Nephron progenitor cell (in vitro differentiated cells): Measurements from ENCODE around the gene ZNF135.

Experiments
- DNase-seq: peaks from one replicate; pipeline ENCODE4 v3.0.0; 2021
- H3K27ac Mint-ChIP-seq: 2 replicates; pipeline ENCODE4 v1.8.0; 2021; ENCODE audit warnings: mild to moderate bottlenecking, moderate library complexity, mixed read lengths
- H3K27me3 Mint-ChIP-seq: 2 replicates; pipeline ENCODE4 v1.8.0; 2021; ENCODE audit warnings: mild to moderate bottlenecking, low read depth, mixed read lengths; ENCODE audit not compliant: poor library complexity
- H3K36me3 Mint-ChIP-seq: 2 replicates; pipeline ENCODE4 v1.8.0; 2021; ENCODE audit warnings: low read depth, mixed read lengths
- H3K4me1 Mint-ChIP-seq: 2 replicates; pipeline ENCODE4 v1.8.0; 2021; ENCODE audit warnings: mixed read lengths
- H3K4me3 Mint-ChIP-seq: 2 replicates; pipeline ENCODE4 v1.8.0; 2021; ENCODE audit warnings: mild to moderate bottlenecking, moderate library complexity, mixed read lengths
- H3K9me3 Mint-ChIP-seq: 2 replicates; pipeline ENCODE4 v1.8.0; 2021; ENCODE audit warnings: mild to moderate bottlenecking, moderate library complexity, mixed read lengths
- TF ChIP-seq, protein P1 (sequence below): fragments of 200-600 bp; sonication (generic); IDR thresholded peaks from 2 replicates; pipeline ENCODE4 v1.5.0; 2021; ENCODE audit warnings: antibody characterized with exemption

The ZNF135 gene

DNA sequence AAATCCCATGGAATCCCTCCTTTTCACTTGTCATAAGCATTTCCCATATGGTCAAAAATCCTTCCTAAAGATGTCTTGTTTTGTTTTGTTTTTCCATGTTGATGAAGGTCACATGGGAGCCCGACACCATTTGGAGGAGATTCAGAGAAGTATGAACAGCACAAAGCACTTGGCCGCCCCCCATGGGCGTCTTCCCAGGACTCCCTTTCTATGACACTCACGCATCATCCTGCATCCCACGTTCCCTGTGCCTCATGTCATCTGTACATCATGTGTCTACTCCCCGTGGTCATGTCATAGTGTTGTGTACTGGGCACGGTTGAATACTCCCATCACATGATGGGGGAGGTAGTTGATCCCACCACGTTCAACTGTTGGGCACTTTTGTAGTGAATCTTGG lies 23.2 kb upstream of the ZNF135 start:
- Mint-ChIP-seq H3K4me3 (peak overlapping the region; percentile 32), H3K36me3 (peaks cover 29% of the 10 kb centered on the region), H3K27ac (no peak overlapping the region), H3K9me3 (peaks cover 72% of the 10 kb centered on the region), H3K27me3 (peaks cover 4% of the 10 kb centered on the region), H3K4me1 (peaks cover 16% of the 10 kb centered on the region)
- DNase-seq = no peak
- TF ChIP-seq, protein P1, sequence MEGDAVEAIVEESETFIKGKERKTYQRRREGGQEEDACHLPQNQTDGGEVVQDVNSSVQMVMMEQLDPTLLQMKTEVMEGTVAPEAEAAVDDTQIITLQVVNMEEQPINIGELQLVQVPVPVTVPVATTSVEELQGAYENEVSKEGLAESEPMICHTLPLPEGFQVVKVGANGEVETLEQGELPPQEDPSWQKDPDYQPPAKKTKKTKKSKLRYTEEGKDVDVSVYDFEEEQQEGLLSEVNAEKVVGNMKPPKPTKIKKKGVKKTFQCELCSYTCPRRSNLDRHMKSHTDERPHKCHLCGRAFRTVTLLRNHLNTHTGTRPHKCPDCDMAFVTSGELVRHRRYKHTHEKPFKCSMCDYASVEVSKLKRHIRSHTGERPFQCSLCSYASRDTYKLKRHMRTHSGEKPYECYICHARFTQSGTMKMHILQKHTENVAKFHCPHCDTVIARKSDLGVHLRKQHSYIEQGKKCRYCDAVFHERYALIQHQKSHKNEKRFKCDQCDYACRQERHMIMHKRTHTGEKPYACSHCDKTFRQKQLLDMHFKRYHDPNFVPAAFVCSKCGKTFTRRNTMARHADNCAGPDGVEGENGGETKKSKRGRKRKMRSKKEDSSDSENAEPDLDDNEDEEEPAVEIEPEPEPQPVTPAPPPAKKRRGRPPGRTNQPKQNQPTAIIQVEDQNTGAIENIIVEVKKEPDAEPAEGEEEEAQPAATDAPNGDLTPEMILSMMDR = no peak

DNA sequence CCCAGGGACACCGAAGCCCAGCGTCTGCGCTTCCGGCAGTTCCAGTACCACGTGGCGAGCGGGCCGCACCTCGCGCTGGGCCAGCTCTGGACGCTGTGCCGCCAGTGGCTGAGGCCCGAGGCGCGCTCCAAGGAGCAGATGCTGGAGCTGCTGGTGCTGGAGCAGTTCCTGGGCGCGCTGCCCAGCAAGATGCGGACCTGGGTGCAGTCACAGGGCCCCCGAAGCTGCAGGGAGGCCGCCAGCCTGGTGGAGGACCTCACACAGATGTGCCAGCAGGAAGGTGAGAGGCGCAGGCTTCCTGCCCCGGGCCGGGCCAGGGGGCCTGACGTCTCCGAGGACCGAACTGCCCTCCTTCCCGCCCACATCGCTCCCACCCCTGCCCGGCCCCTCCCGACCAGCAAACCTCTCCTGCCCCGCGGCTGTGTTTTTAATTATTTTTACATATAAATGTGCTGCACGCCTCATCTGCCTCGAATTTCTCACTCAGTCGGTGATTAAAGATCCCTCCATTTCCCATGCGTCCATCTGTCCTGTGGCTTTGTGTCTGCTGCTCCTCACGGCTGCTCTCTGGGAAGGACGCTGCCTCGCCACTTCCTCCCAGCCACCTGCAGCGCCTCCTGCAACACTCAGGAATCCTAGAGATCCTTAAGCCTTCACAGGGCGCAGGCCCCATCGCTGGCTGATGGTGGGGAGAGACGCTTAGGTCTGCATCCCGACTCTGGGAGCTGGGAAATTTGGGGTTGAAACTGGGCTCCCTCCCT lies 21.0 kb upstream of the ZNF135 start:
- Mint-ChIP-seq H3K27ac (peak overlapping the region; percentile 49), H3K36me3 (peaks cover 35% of the 10 kb centered on the region), H3K9me3 (peaks cover 84% of the 10 kb centered on the region), H3K4me1 (peaks cover 16% of the 10 kb centered on the region), H3K4me3 (no peak overlapping the region), H3K27me3 (peaks cover 16% of the 10 kb centered on the region)
- TF ChIP-seq, protein P1 = no peak
- DNase-seq = no peak

DNA sequence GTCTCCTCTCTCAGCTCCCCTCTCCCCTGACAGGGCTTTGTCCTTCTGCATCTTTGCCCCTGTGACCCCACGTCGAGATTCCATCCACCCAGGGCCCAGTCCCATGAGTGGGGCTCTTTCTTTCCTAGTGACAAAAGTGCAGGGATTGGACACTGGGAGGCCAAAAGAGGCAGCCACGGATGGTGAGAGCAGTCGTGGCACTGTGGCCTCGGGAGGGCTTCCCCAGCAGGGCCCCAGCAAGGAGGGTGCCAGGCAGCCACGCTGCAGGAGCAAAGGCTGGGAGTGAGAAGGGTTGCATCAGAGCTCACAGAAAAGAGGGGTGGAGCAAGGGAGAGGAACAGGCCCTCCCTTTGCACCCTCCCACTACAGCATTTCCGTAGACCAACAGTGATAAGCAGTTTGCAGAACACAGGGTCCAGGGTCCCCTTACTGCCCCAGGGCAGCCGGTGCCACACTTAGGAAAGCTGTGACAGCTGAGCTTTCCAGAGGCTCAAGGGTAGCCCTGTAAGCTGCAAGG lies 20.3 kb upstream of the ZNF135 start:
- Mint-ChIP-seq H3K36me3 (peaks cover 35% of the 10 kb centered on the region), H3K27ac (no peak overlapping the region), H3K9me3 (peaks cover 84% of the 10 kb centered on the region), H3K4me3 (no peak overlapping the region), H3K27me3 (peaks cover 18% of the 10 kb centered on the region), H3K4me1 (peaks cover 16% of the 10 kb centered on the region)
- TF ChIP-seq, protein P1 = no peak
- no peak for DNase-seq

DNA sequence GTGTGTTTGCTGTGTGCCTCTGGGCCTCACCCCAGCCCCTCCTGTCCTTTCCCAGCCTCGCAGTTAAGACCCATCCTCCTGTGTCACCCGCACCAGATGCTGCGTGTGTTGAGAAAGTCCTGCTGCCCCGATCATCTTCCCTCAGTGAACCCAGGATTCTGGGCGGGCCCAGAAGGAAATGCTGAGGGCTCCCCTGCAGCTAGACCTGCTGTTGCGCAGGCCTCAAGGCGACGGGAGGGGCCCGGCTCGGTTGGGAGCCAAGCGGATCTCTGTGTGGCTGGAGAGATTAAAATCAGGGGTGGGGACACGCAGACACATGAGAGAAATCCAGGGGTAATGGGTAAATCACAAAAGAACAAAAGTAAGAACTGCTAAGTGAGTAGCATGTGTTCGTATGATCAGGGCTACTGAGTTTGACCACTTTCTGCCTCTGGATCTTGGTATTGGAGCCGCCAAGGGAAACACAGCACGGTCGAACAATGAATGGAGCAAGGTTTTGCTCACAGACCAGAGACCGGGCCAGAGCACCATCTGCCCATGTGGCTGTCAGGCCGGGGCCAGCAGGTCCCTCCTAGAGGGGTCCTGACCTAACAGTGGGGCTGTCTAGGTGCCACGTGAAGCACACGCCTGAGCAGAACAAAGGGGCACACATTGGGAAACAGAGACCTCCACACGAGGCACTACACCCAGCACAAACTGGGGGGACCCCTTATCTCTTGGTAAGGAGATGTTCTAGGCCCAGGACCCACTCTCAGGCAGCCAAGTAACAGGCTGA lies 18.1 kb upstream of the ZNF135 start:
- Mint-ChIP-seq H3K4me3 (no peak overlapping the region), H3K27ac (no peak overlapping the region), H3K27me3 (peaks cover 23% of the 10 kb centered on the region), H3K36me3 (peaks cover 22% of the 10 kb centered on the region), H3K9me3 (peaks cover 87% of the 10 kb centered on the region), H3K4me1 (peaks cover 8% of the 10 kb centered on the region)
- TF ChIP-seq, protein P1 = no peak
- no peak for DNase-seq

DNA sequence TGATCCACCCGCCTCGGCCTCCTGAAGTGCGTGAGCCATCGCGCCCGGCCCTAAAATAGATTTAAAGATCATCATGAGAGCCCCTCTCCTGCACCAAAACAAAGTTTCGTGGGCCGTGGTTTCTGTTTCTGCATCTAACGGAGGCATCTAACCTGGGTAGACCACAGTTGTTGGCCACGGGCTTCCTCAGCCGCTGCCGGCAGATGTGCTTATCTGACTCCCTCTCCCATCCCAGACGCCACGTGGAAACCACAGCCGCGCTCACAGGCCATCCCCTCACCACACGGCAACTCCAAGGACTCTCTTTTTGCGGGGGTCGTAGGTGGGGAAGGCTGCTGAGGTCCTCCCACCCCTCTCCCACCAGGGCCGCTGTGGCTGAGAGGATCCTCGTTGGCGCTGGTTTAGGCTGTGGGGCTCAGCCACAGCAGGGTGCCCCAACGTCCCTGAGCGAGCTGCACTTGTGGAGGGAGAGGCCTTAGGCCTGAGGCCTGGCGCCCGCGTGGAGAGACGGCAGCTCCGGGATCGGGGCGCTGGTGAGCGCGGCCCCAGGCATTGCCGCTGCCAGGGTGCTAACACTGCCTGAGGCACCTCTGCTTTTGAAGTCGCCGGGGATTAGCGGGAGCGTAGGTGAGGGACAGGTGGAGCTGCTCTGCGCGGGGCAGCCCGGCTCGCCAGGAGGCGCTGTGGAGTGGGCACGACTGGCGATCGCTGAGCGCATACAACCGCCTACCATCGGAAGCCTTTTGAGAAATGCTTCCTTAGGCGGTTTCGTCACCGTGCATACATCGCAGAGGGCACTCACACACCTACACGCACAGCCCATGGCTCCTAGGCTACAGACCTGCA lies 16.4 kb upstream of the ZNF135 start:
- Mint-ChIP-seq H3K27me3 (peaks cover 23% of the 10 kb centered on the region), H3K27ac (no peak overlapping the region), H3K4me3 (no peak overlapping the region), H3K9me3 (peaks cover 86% of the 10 kb centered on the region), H3K4me1 (peaks cover 8% of the 10 kb centered on the region), H3K36me3 (peaks cover 10% of the 10 kb centered on the region)
- no peak for DNase-seq
- TF ChIP-seq, protein P1 = no peak
